Mucosa of rectum (tissue), 2 donors: ENCODE data around the gene PGP.
A peak's percentile ranks its signal among the peaks of the same experiment; 100 is the strongest.
"Not testable (repeated sequence)": the region's sequence is repeated elsewhere in the genome, so short reads cannot be mapped to it uniquely, and the experiment has no call there.

Experiments
- H3K27ac ChIP-seq, 2 donors: one replicate each; pipeline ENCODE4 v1.7.0; 2013; ENCODE audit warnings: inconsistent platforms in 2 of 2, low read depth in 2 of 2, low read length in 2 of 2
- H3K27me3 ChIP-seq, 2 donors: one replicate each; pipeline ENCODE4 v1.7.0; 2013; ENCODE audit warnings: low read length in 2 of 2; ENCODE audit not compliant: control insufficient read depth in 2 of 2, insufficient read depth in 2 of 2
- H3K36me3 ChIP-seq, 2 donors: one replicate each; pipeline ENCODE4 v1.7.0; 2013; ENCODE audit warnings: low read length in 2 of 2; ENCODE audit not compliant: control insufficient read depth in 2 of 2, insufficient read depth in 2 of 2
- H3K4me1 ChIP-seq, 2 donors: one replicate each; pipeline ENCODE4 v1.7.0; 2013; ENCODE audit warnings: low read length in 2 of 2, mild to moderate bottlenecking in 1 of 2; ENCODE audit not compliant: control insufficient read depth in 2 of 2, insufficient read depth in 2 of 2
- H3K4me3 ChIP-seq, 2 donors: one replicate each; pipeline ENCODE4 v1.7.0; 2013; ENCODE audit warnings: low read length in 2 of 2
- H3K9ac ChIP-seq, 2 donors: one replicate each; pipeline ENCODE4 v1.7.0; 2013; ENCODE audit warnings: low read length in 2 of 2, low read depth in 1 of 2, mild to moderate bottlenecking in 1 of 2
- H3K9me3 ChIP-seq, 2 donors: one replicate each; pipeline ENCODE4 v1.7.0; 2013; ENCODE audit warnings: low read length in 2 of 2; ENCODE audit not compliant: control insufficient read depth in 2 of 2
- donor health status: healthy.
- donor health status: Normal muscosa, but diverticular disease.

Gene PGP

DNA sequence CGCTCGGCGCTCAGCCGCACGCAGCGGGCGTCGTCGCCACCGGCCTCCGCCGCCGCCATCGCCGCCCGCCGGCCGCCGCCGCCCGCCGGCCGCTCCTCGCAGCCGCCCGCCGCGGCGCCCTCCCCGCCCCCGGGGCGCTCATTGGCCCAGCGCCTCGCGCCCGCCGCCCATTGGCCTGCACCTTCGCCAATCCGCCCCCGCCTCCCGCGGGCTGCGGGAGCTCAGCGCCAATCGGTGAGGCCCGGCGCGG lies at the start of gene PGP:
TSS of gene PGP (minus strand) at position 122 of the 250 bp plus-strand sequence. CDS start at position 59, 63 bp downstream.
- Histone ChIP-seq H3K27ac (peak within 1 kb of the TSS; percentile 93), H3K9me3 (no peaks in the 10 kb centered on the region), H3K36me3 (peaks cover 0 to 4% of the 10 kb centered on the region in 2 donors), H3K4me3 (peak within 1 kb of the TSS; percentile 86 to 90), H3K9ac (peak within 1 kb of the TSS; percentile 90 to 91), H3K27me3 (no peaks in the 10 kb centered on the region), H3K4me1 (peaks cover 18 to 22% of the 10 kb centered on the region in 2 donors)

GRCh38 chr16:2263026-2263425 lies 48.4 kb upstream of the PGP start:
- H3K27ac ChIP-seq, H3K9ac ChIP-seq, H3K4me3 ChIP-seq, H3K4me1 ChIP-seq, H3K9me3 ChIP-seq, H3K27me3 ChIP-seq: not testable (repeated sequence)
- H3K36me3 ChIP-seq = peaks cover 22 to 46% of the 10 kb centered on the region in 2 donors

GRCh38 chr16:2260250-2260649 lies 45.6 kb upstream of the PGP start:
- Histone ChIP-seq H3K9me3 (no peaks in the 10 kb centered on the region), H3K27ac (no peak overlapping the region), H3K4me3 (no peak overlapping the region), H3K27me3 (no peaks in the 10 kb centered on the region), H3K4me1 (no peaks in the 10 kb centered on the region), H3K9ac (no peak overlapping the region), H3K36me3 (peaks cover 49 to 73% of the 10 kb centered on the region in 2 donors)

GRCh38 chr16:2258530-2258929 lies 43.9 kb upstream of the PGP start:
- H3K36me3 ChIP-seq = peaks cover 59 to 70% of the 10 kb centered on the region in 2 donors
- H3K4me3 ChIP-seq, H3K9me3 ChIP-seq, H3K4me1 ChIP-seq, H3K27me3 ChIP-seq, H3K27ac ChIP-seq, H3K9ac ChIP-seq: not testable (repeated sequence)

- Histone ChIP-seq H3K4me1 (no peaks in the 10 kb centered on the region), H3K27me3 (no peaks in the 10 kb centered on the region), H3K9ac (no peak overlapping the region), H3K9me3 (no peaks in the 10 kb centered on the region), H3K36me3 (peaks cover 62 to 67% of the 10 kb centered on the region in 2 donors), H3K27ac (no peak overlapping the region), H3K4me3 (no peak overlapping the region)
Measured at GRCh38 chr16:2257726-2258125, 43.1 kb upstream of the PGP start.

- Histone ChIP-seq H3K27ac (no peak overlapping the region), H3K4me3 (no peak overlapping the region), H3K36me3 (peaks cover 52 to 56% of the 10 kb centered on the region in 2 donors), H3K9me3 (no peaks in the 10 kb centered on the region), H3K27me3 (no peaks in the 10 kb centered on the region), H3K4me1 (peaks cover 7% of the 10 kb centered on the region in 2 donors), H3K9ac (no peak overlapping the region)
Measured at GRCh38 chr16:2256531-2257140, 42.0 kb upstream of the PGP start.

GRCh38 chr16:2253293-2253692 lies 38.7 kb upstream of the PGP start:
- Histone ChIP-seq H3K4me3 (no peak overlapping the region), H3K27ac (no peak overlapping the region), H3K9me3 (no peaks in the 10 kb centered on the region), H3K36me3 (peaks cover 43 to 45% of the 10 kb centered on the region in 2 donors), H3K4me1 (peaks cover 11 to 16% of the 10 kb centered on the region in 2 donors), H3K27me3 (no peaks in the 10 kb centered on the region), H3K9ac (no peak overlapping the region)

DNA sequence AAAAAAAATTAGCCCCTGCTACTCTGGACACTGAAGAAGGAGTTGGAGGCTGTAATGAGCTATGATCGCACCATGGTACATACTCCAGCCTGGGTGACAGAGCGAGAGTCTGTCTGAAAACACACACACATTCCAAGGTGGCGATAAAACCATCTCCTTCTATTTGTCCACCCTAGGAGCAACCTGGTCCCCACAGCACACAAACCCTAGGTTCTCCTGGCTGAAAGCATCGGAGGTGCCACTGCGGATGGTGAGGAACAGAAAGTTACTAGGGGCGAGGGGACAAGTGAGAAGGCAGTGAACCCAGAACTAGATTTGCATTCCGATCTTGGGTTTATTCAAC lies 38.1 kb upstream of the PGP start:
- H3K4me1 ChIP-seq = peaks cover 11 to 16% of the 10 kb centered on the region in 2 donors
- H3K9ac ChIP-seq = no peak overlapping the region
- peaks cover 38 to 43% of the 10 kb centered on the region in 2 donors for H3K36me3 ChIP-seq
- H3K27ac ChIP-seq = no peak overlapping the region
- H3K27me3 ChIP-seq = no peaks in the 10 kb centered on the region
- no peak overlapping the region for H3K4me3 ChIP-seq
- H3K9me3 ChIP-seq = no peaks in the 10 kb centered on the region

- Histone ChIP-seq H3K9ac (peak within 1 kb of the TSS; percentile 80 to 84), H3K4me3 (peak within 1 kb of the TSS; percentile 78 to 83), H3K36me3 (peaks cover 28 to 34% of the 10 kb centered on the region in 2 donors), H3K27me3 (no peaks in the 10 kb centered on the region), H3K27ac (peak within 1 kb of the TSS; percentile 89), H3K9me3 (no peaks in the 10 kb centered on the region), H3K4me1 (peaks cover 11 to 16% of the 10 kb centered on the region in 2 donors)
Measured at GRCh38 chr16:2251296-2252111, 36.9 kb upstream of the PGP start, which contains the start of gene ECI1. ECI1 (minus strand) TSS chr16:2251587; CDS start chr16:2251566, 21 bp downstream.

GRCh38 chr16:2250652-2251295 lies 36.1 kb upstream of the PGP start:
- Histone ChIP-seq H3K4me3 (peak overlapping the region; percentile 78 to 83), H3K4me1 (peaks cover 11 to 16% of the 10 kb centered on the region in 2 donors), H3K9ac (peak overlapping the region; percentile 80 to 84), H3K27ac (peak overlapping the region; percentile 89), H3K9me3 (no peaks in the 10 kb centered on the region), H3K36me3 (peaks cover 28 to 34% of the 10 kb centered on the region in 2 donors), H3K27me3 (no peaks in the 10 kb centered on the region)
